GM20431 (cell line): ENCODE measurements around the gene ADAM19.

Experiments
- in situ Hi-C: fragments of 300-500 bp; cut with MseI, MboI; formaldehyde crosslinking; loops from one replicate; pipeline ENCODE4 v1.15.0; 2020; ENCODE audit warnings: low sequenced_read_pairs; ENCODE audit not compliant: unreplicated experiment

ADAM19 gene

GRCh38 chr5:157575381-157576020 is at the start of gene ADAM19:
Gene ADAM19 (minus strand): TSS chr5:157575775. CDS start chr5:157575696, 79 bp downstream.
- in situ Hi-C loops: no loop called here

GRCh38 chr5:157624144-157624543 is 48.6 kb upstream of the ADAM19 start:
- in situ Hi-C loops: no loop called here

- in situ Hi-C loops: no loop called here
Measured at GRCh38 chr5:157620776-157621175, 45.2 kb upstream of the ADAM19 start.

- in situ Hi-C loops: no loop called here
Measured at GRCh38 chr5:157618191-157618765, 42.7 kb upstream of the ADAM19 start.

- in situ Hi-C loops: no loop called here
Measured at GRCh38 chr5:157616785-157617184, 41.2 kb upstream of the ADAM19 start.

- in situ Hi-C loops: no loop called here
Measured at GRCh38 chr5:157613385-157614245, 38.0 kb upstream of the ADAM19 start.

- in situ Hi-C loops: no loop called here
Measured at GRCh38 chr5:157612581-157612980, 37.0 kb upstream of the ADAM19 start.

- in situ Hi-C loops: no loop called here
Measured at GRCh38 chr5:157611571-157612476, 36.2 kb upstream of the ADAM19 start.

- in situ Hi-C loops: no loop called here
Measured at GRCh38 chr5:157610990-157611389, 35.4 kb upstream of the ADAM19 start.

GRCh38 chr5:157608972-157609565 is 33.5 kb upstream of the ADAM19 start:
- in situ Hi-C loops: no loop called here

GRCh38 chr5:157607371-157608161 is 32.0 kb upstream of the ADAM19 start:
- in situ Hi-C loops: no loop called here

GRCh38 chr5:157606046-157606445 is 30.5 kb upstream of the ADAM19 start:
- in situ Hi-C loops: no loop called here

- in situ Hi-C loops: no loop called here
Measured at GRCh38 chr5:157603333-157604190, 28.0 kb upstream of the ADAM19 start.

GRCh38 chr5:157602505-157602904 is 26.9 kb upstream of the ADAM19 start:
- in situ Hi-C loops: no loop called here

- in situ Hi-C loops: no loop called here
Measured at GRCh38 chr5:157600252-157600651, 24.7 kb upstream of the ADAM19 start.

GRCh38 chr5:157599565-157599964 is 24.0 kb upstream of the ADAM19 start:
- in situ Hi-C loops: no loop called here

- in situ Hi-C loops: no loop called here
Measured at GRCh38 chr5:157598350-157598936, 22.9 kb upstream of the ADAM19 start.

GRCh38 chr5:157597277-157597676 is 21.7 kb upstream of the ADAM19 start:
- in situ Hi-C loops: no loop called here
